ENCODE results near the gene CCRL2.

Gene CCRL2

GRCh38 chr3:46409739-46410489 is 2.9 kb downstream of the CCRL2 start:
- no peaks in the 10 kb centered on the region for H3K36me3 ChIP-seq (replicated peaks; ENCODE audit: insufficient read depth, low read length)
- no peak overlapping the region for H3K27ac ChIP-seq (ENCODE audit: low read length)
- H3F3A ChIP-seq (ENCODE audit: insufficient read depth, low read length): peaks cover 3% of the 10 kb centered on the region; the same call in 1 of the 2 replicates
- H3K4me3 ChIP-seq (ENCODE audit: low read length): no peak overlapping the region
- no peak for TF ChIP-seq CTCF (IDR thresholded peaks at IDR 0.05; ENCODE audit: low read length)
- no peaks in the 10 kb centered on the region for H3K27me3 ChIP-seq (replicated peaks; ENCODE audit: insufficient read depth, low read length)
- H3K9me3 ChIP-seq (replicated peaks; ENCODE audit: insufficient read depth, low read length): no peaks in the 10 kb centered on the region
- no peak overlapping the region for H3K9ac ChIP-seq (ENCODE audit: low read length)
- H3K9me2 ChIP-seq (replicated peaks; ENCODE audit: insufficient read depth, low read length): no peaks in the 10 kb centered on the region
- H2AFZ ChIP-seq (ENCODE audit: low read length): no peak overlapping the region
- no peaks in the 10 kb centered on the region for H3K79me2 ChIP-seq (ENCODE audit: low read length)
- no peak overlapping the region for H3K4me2 ChIP-seq (ENCODE audit: low read depth, low read length)
- H3K4me1 ChIP-seq (ENCODE audit: low read length): peaks cover 34% of the 10 kb centered on the region
- no peaks in the 10 kb centered on the region for H4K20me1 ChIP-seq (ENCODE audit: insufficient read depth, low read length)
- DNase-seq: no peak

- H3K9me2 ChIP-seq (replicated peaks; ENCODE audit: insufficient read depth, low read length): no peaks in the 10 kb centered on the region
- H3F3A ChIP-seq (ENCODE audit: insufficient read depth, low read length): peaks cover 10% of the 10 kb centered on the region
- no peaks in the 10 kb centered on the region for H3K79me2 ChIP-seq (ENCODE audit: low read length)
- no peak for TF ChIP-seq EZH2phosphoT487 (IDR thresholded peaks at IDR 0.05; ENCODE audit: low read length)
- no peak for TF ChIP-seq EZH2 (optimal IDR thresholded peaks at IDR 0.05; ENCODE audit: low read depth, low read length)
- no peak for TF ChIP-seq CTCF (IDR thresholded peaks at IDR 0.05; ENCODE audit: low read length)
- no peaks in the 10 kb centered on the region for H3K27me3 ChIP-seq (replicated peaks; ENCODE audit: insufficient read depth, low read length)
- peaks cover 42% of the 10 kb centered on the region for H3K4me1 ChIP-seq (ENCODE audit: low read length)
- H3K9me3 ChIP-seq (replicated peaks; ENCODE audit: insufficient read depth, low read length): no peaks in the 10 kb centered on the region
- H3K4me2 ChIP-seq (ENCODE audit: low read depth, low read length): no peak overlapping the region
- H3K27ac ChIP-seq (ENCODE audit: low read length): no peak overlapping the region
- no peaks in the 10 kb centered on the region for H3K36me3 ChIP-seq (replicated peaks; ENCODE audit: insufficient read depth, low read length)
- H3K4me3 ChIP-seq (ENCODE audit: low read length): no peak overlapping the region
- no peak for DNase-seq
- H3K9ac ChIP-seq (ENCODE audit: low read length): no peak overlapping the region
- no peaks in the 10 kb centered on the region for H4K20me1 ChIP-seq (ENCODE audit: insufficient read depth, low read length)
- H2AFZ ChIP-seq (ENCODE audit: low read length): no peak overlapping the region
Observed at GRCh38 chr3:46410669-46411068, 3.6 kb downstream of the CCRL2 start.

- Histone ChIP-seq H3K36me3 (replicated peaks; ENCODE audit: insufficient read depth, low read length) (no peaks in the 10 kb centered on the region), H3K9me3 (replicated peaks; ENCODE audit: insufficient read depth, low read length) (no peaks in the 10 kb centered on the region), H3K9me2 (replicated peaks; ENCODE audit: insufficient read depth, low read length) (no peaks in the 10 kb centered on the region), H3K4me1 (ENCODE audit: low read length) (peaks cover 46% of the 10 kb centered on the region), H4K20me1 (ENCODE audit: insufficient read depth, low read length) (no peaks in the 10 kb centered on the region), H3K9ac (ENCODE audit: low read length) (no peak overlapping the region), H3K4me2 (ENCODE audit: low read depth, low read length) (no peak overlapping the region), H3K27ac (ENCODE audit: low read length) (no peak overlapping the region), H3F3A (ENCODE audit: insufficient read depth, low read length) (peaks cover 16% of the 10 kb centered on the region), H3K4me3 (ENCODE audit: low read length) (no peak overlapping the region), H2AFZ (ENCODE audit: low read length) (no peak overlapping the region), H3K27me3 (replicated peaks; ENCODE audit: insufficient read depth, low read length) (no peaks in the 10 kb centered on the region), H3K79me2 (ENCODE audit: low read length) (no peaks in the 10 kb centered on the region)
- TF ChIP-seq CTCF (IDR thresholded peaks at IDR 0.05; ENCODE audit: low read length) (no peak), EZH2phosphoT487 (IDR thresholded peaks at IDR 0.05; ENCODE audit: low read length) (no peak), EZH2 (optimal IDR thresholded peaks at IDR 0.05; ENCODE audit: low read depth, low read length) (no peak)
- no peak for DNase-seq
Observed at GRCh38 chr3:46411271-46411670, 4.2 kb downstream of the CCRL2 start.
